Activated CD8-positive, alpha-beta memory T cell treated with anti-CD3 and anti-CD28 coated beads, Interleukin-2, amount 50 U/mL, for 1 hour (primary cell): ENCODE results near the gene RPP21.

Source experiments
- DNase-seq: peaks from one replicate; pipeline ENCODE4 v3.0.0-alpha.2; 2020; ENCODE audit errors: extremely low read depth

Gene RPP21

GRCh38 chr6:30380464-30380863, 35.5 kb downstream of the RPP21 start:
- no peak for DNase-seq

DNA sequence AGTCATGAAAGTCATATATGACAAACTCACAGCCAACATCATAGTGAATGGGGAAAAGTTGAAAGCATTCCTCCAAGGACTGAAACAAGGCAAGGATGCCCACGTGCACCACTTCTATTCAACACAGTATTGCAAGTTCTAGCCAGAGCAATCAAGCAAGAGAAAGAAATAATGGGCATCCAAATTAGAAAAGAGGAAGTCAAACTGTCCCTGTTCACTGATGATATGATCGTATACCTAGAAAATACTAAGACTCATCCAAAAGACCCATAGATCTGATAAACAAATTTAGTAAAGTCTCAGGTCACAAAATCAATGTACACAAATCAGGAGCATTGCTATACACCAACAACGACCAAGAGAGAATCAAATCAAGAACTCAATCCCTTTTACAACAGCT, 41.2 kb downstream of the RPP21 start:
- no peak for DNase-seq

DNA sequence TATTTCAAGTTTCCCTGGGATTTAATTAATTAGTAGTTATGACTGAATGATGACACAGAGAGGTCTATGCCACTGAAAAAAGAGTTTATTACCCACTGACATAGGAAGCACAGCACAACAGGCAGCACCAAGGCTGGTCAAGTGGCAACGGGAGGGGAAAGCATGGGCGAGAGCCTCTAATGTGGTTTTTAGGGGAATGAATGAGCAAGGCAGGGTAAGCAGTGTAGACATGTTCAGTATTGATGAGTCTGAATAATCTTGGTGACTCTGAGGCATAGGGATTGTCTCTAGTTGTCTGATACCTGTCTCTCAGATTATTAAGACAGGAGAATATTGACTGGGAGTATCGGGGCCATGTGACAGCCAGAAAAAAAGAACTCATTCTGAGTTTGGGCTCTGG, 46.3 kb downstream of the RPP21 start:
- DNase-seq, result no peak

DNA sequence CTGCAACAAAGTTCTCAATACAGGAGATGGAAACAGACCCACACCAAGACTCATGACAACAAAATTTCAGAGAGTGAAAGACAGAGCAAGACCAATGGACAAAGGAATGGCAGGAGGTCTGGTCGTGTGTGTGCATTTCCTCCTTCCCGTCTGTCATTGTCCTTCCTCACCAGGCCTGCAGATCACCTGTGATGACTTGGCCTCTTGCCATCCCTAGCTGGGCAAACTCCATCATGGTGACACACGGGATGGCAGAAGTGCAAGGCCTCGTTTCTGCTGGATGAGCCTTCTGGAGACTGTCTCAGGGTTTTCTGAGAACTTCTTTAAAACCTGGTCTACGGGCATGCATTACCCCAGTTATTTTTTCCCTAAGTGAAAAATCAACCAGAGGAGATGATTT, 49.2 kb downstream of the RPP21 start:
- no peak for DNase-seq
